Panc1 (cell line): ENCODE measurements around the gene ABCA1.

Source experiments
- CTCF ChIP-seq: fragments of 450-650 bp; IDR thresholded peaks from 2 replicates; pipeline ENCODE4 v1.5.1; 2017; ENCODE audit warnings: mild to moderate bottlenecking
- POLR2AphosphoS5 ChIP-seq: IDR thresholded peaks from 2 replicates; pipeline ENCODE4 v1.6.1; 2012; ENCODE audit warnings: mild to moderate bottlenecking, low read depth, low read length, moderate library complexity
- REST ChIP-seq, 2 experiments: IDR thresholded peaks; 2 replicates each; pipeline ENCODE4 v1.6.1; 2011 to 2012; ENCODE audit warnings: low read depth in 2 of 2, control low read depth in 1 of 2, low read length in 1 of 2, mild to moderate bottlenecking in 1 of 2, moderate library complexity in 1 of 2; ENCODE audit not compliant: insufficient read depth in 1 of 2
- SIN3A ChIP-seq: IDR thresholded peaks from 2 replicates; pipeline ENCODE4 v1.6.1; 2012; ENCODE audit warnings: low read depth, mild to moderate bottlenecking, low read length, moderate library complexity, borderline replicate concordance; ENCODE audit not compliant: insufficient read depth
- TCF7L2 ChIP-seq: IDR thresholded peaks from 2 replicates; pipeline ENCODE4 v1.6.1; 2011; ENCODE audit warnings: mild to moderate bottlenecking, low read depth, low read length, inconsistent platforms

- TF ChIP-seq CTCF, result no peak
- no peak for TF ChIP-seq POLR2AphosphoS5
- no peak for TF ChIP-seq REST (IDR thresholded peaks at IDR 0.05; ENCODE audit: insufficient read depth in 1 of 2, low read depth in 2 of 2, low read length in 1 of 2)
- no peak for TF ChIP-seq SIN3A
- no peak for TF ChIP-seq TCF7L2
These were observed 6.9 kb upstream of the ABCA1 start for GRCh38 chr9:104934691-104935500.
